ENCODE data around the gene LYPD6.

LYPD6 gene

GRCh38 chr2:149371476-149371875 lies 41.1 kb downstream of the LYPD6 start:
- H3K9me3 Mint-ChIP-seq: peaks cover 4% of the 10 kb centered on the region
- ATAC-seq: no peak
- H3K27ac Mint-ChIP-seq: no peak overlapping the region
- H3K36me3 Mint-ChIP-seq: no peaks in the 10 kb centered on the region
- peaks cover 32% of the 10 kb centered on the region for H3K27me3 Mint-ChIP-seq
- no peaks in the 10 kb centered on the region for H3K4me1 Mint-ChIP-seq
- H3K4me3 Mint-ChIP-seq: no peak overlapping the region

GRCh38 chr2:149375801-149376361 lies 45.5 kb downstream of the LYPD6 start:
- Mint-ChIP-seq H3K9me3 (no peaks in the 10 kb centered on the region), H3K4me1 (no peaks in the 10 kb centered on the region), H3K27ac (no peak overlapping the region), H3K36me3 (no peaks in the 10 kb centered on the region), H3K4me3 (no peak overlapping the region), H3K27me3 (no peaks in the 10 kb centered on the region)
- no peak for ATAC-seq

- Mint-ChIP-seq H3K36me3 (no peaks in the 10 kb centered on the region), H3K27ac (no peak overlapping the region), H3K4me3 (no peak overlapping the region), H3K27me3 (peaks cover 5% of the 10 kb centered on the region), H3K4me1 (peaks cover 4% of the 10 kb centered on the region), H3K9me3 (no peaks in the 10 kb centered on the region)
- no peak for ATAC-seq
These were observed 49.8 kb downstream of the LYPD6 start for GRCh38 chr2:149380205-149380604.

- Mint-ChIP-seq H3K4me3 (no peak overlapping the region), H3K36me3 (no peaks in the 10 kb centered on the region), H3K27me3 (peaks cover 13% of the 10 kb centered on the region), H3K4me1 (peaks cover 5% of the 10 kb centered on the region), H3K9me3 (no peaks in the 10 kb centered on the region), H3K27ac (no peak overlapping the region)
- ATAC-seq: no peak
These were observed 53.0 kb downstream of the LYPD6 start for GRCh38 chr2:149383340-149383739.

- ATAC-seq: no peak
- Mint-ChIP-seq H3K4me1 (peaks cover 5% of the 10 kb centered on the region), H3K9me3 (no peaks in the 10 kb centered on the region), H3K36me3 (no peaks in the 10 kb centered on the region), H3K4me3 (no peak overlapping the region), H3K27me3 (peaks cover 13% of the 10 kb centered on the region), H3K27ac (no peak overlapping the region)
These were observed 55.0 kb downstream of the LYPD6 start for GRCh38 chr2:149385350-149385749.

- ATAC-seq: no peak
These were observed 57.0 kb downstream of the LYPD6 start for GRCh38 chr2:149387411-149387810.

GRCh38 chr2:149388120-149388816 lies 57.9 kb downstream of the LYPD6 start:
- H3K4me3 Mint-ChIP-seq: no peak overlapping the region
- H3K9me3 Mint-ChIP-seq: no peaks in the 10 kb centered on the region
- H3K27ac Mint-ChIP-seq: no peak overlapping the region

More at GRCh38 chr2:149387411-149387810, 57.0 kb downstream of the LYPD6 start:
- Mint-ChIP-seq H3K9me3 (no peaks in the 10 kb centered on the region), H3K27me3 (peaks cover 13% of the 10 kb centered on the region), H3K36me3 (no peaks in the 10 kb centered on the region), H3K27ac (no peak overlapping the region), H3K4me3 (no peak overlapping the region), H3K4me1 (peaks cover 5% of the 10 kb centered on the region)

GRCh38 chr2:149389506-149390167 lies 59.2 kb downstream of the LYPD6 start:
- ATAC-seq: no peak
- Mint-ChIP-seq H3K4me3 (no peak overlapping the region), H3K9me3 (no peaks in the 10 kb centered on the region), H3K27ac (no peak overlapping the region), H3K4me1 (peaks cover 5% of the 10 kb centered on the region), H3K36me3 (no peaks in the 10 kb centered on the region), H3K27me3 (peaks cover 13% of the 10 kb centered on the region)

More at GRCh38 chr2:149388120-149388816, 57.9 kb downstream of the LYPD6 start:
- ATAC-seq: no peak
- Mint-ChIP-seq H3K27me3 (peaks cover 13% of the 10 kb centered on the region), H3K4me1 (peaks cover 5% of the 10 kb centered on the region), H3K36me3 (no peaks in the 10 kb centered on the region)

- Mint-ChIP-seq H3K36me3 (no peaks in the 10 kb centered on the region), H3K4me1 (no peaks in the 10 kb centered on the region), H3K9me3 (no peaks in the 10 kb centered on the region), H3K27me3 (no peaks in the 10 kb centered on the region), H3K4me3 (no peak overlapping the region), H3K27ac (no peak overlapping the region)
- no peak for ATAC-seq
These were observed 63.2 kb downstream of the LYPD6 start for GRCh38 chr2:149393614-149394013.

- H3K27ac Mint-ChIP-seq: no peak overlapping the region
- H3K9me3 Mint-ChIP-seq: no peaks in the 10 kb centered on the region
- ATAC-seq: no peak
- H3K36me3 Mint-ChIP-seq: no peaks in the 10 kb centered on the region
- H3K4me3 Mint-ChIP-seq: no peak overlapping the region
- no peaks in the 10 kb centered on the region for H3K27me3 Mint-ChIP-seq
- H3K4me1 Mint-ChIP-seq: no peaks in the 10 kb centered on the region
These were observed 64.5 kb downstream of the LYPD6 start for GRCh38 chr2:149394864-149395263.

- Mint-ChIP-seq H3K36me3 (no peaks in the 10 kb centered on the region), H3K27ac (no peak overlapping the region), H3K4me3 (no peak overlapping the region), H3K9me3 (no peaks in the 10 kb centered on the region), H3K27me3 (no peaks in the 10 kb centered on the region), H3K4me1 (no peaks in the 10 kb centered on the region)
- no peak for ATAC-seq
These were observed 69.7 kb downstream of the LYPD6 start for GRCh38 chr2:149399934-149400615.

- H3K36me3 Mint-ChIP-seq: no peaks in the 10 kb centered on the region
- no peak for ATAC-seq
- peaks cover 2% of the 10 kb centered on the region for H3K9me3 Mint-ChIP-seq
- H3K27ac Mint-ChIP-seq: no peak overlapping the region
- H3K27me3 Mint-ChIP-seq: no peaks in the 10 kb centered on the region
- H3K4me3 Mint-ChIP-seq: no peak overlapping the region
- no peaks in the 10 kb centered on the region for H3K4me1 Mint-ChIP-seq
These were observed 70.6 kb downstream of the LYPD6 start for GRCh38 chr2:149400997-149401396.

GRCh38 chr2:149409506-149409905 lies 79.1 kb downstream of the LYPD6 start:
- Mint-ChIP-seq H3K27ac (no peak overlapping the region), H3K4me1 (no peaks in the 10 kb centered on the region), H3K27me3 (no peaks in the 10 kb centered on the region), H3K9me3 (peaks cover 6% of the 10 kb centered on the region), H3K36me3 (no peaks in the 10 kb centered on the region), H3K4me3 (no peak overlapping the region)
- peak; percentile 16 for ATAC-seq

- Mint-ChIP-seq H3K27ac (no peak overlapping the region), H3K4me3 (no peak overlapping the region), H3K27me3 (no peaks in the 10 kb centered on the region), H3K36me3 (no peaks in the 10 kb centered on the region), H3K9me3 (peaks cover 4% of the 10 kb centered on the region), H3K4me1 (no peaks in the 10 kb centered on the region)
- ATAC-seq: no peak
These were observed 80.5 kb downstream of the LYPD6 start for GRCh38 chr2:149410701-149411484.

- Mint-ChIP-seq H3K4me1 (no peaks in the 10 kb centered on the region), H3K36me3 (no peaks in the 10 kb centered on the region), H3K9me3 (no peaks in the 10 kb centered on the region), H3K4me3 (no peak overlapping the region), H3K27me3 (no peaks in the 10 kb centered on the region), H3K27ac (no peak overlapping the region)
- ATAC-seq: no peak
These were observed 83.1 kb downstream of the LYPD6 start for GRCh38 chr2:149413487-149413886.

All from stimulated activated memory B cell treated with anti-CD40 and anti-IgM and Interleukin-4, amounts not matched to agents 10 μg/mL and 1 μg/mL and 100 μg/mL, for 72 hours (primary cell).